DOHH2 (cell line): Measurements from ENCODE around the gene DSG2.

Experiments used
- EZH2phosphoT487 ChIP-seq: fragments of 200-600 bp; sonication (generic); IDR thresholded peaks from 2 replicates; pipeline ENCODE4 v1.6.1; 2017; ENCODE audit warnings: borderline replicate concordance, mild to moderate bottlenecking, antibody characterized with exemption, low read length, moderate library complexity, mixed read lengths
- TF ChIP-seq, protein P1 (sequence below): fragments of 200-600 bp; sonication (generic); IDR thresholded peaks from one replicate; pipeline ENCODE4 v1.5.1; 2014; ENCODE audit warnings: antibody characterized with exemption, mild to moderate bottlenecking, low read depth, low read length; ENCODE audit not compliant: poor library complexity, severe bottlenecking

DNA sequence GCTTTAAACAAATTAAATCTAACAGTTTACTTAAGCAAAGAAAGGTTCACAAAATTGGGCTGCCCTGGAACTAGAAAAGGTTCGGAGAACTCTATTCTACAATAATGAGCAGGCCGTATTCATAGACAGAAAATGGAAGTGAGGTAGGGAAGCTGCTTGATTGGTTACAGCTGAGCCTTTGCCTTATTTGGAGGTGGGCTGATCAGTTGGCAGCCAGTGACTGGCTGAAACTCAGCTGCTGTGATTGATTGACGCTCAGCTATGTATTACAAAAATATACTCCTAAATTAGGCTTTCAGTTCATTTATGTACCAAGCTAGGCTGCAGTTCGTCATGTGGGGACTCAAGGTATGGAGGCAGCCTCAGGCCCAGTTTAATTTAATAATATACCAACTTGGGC is 51.4 kb downstream of the DSG2 start:
- TF ChIP-seq, protein P1, sequence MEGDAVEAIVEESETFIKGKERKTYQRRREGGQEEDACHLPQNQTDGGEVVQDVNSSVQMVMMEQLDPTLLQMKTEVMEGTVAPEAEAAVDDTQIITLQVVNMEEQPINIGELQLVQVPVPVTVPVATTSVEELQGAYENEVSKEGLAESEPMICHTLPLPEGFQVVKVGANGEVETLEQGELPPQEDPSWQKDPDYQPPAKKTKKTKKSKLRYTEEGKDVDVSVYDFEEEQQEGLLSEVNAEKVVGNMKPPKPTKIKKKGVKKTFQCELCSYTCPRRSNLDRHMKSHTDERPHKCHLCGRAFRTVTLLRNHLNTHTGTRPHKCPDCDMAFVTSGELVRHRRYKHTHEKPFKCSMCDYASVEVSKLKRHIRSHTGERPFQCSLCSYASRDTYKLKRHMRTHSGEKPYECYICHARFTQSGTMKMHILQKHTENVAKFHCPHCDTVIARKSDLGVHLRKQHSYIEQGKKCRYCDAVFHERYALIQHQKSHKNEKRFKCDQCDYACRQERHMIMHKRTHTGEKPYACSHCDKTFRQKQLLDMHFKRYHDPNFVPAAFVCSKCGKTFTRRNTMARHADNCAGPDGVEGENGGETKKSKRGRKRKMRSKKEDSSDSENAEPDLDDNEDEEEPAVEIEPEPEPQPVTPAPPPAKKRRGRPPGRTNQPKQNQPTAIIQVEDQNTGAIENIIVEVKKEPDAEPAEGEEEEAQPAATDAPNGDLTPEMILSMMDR = no peak
- no peak for TF ChIP-seq EZH2phosphoT487
